Stimulated activated CD8-positive, alpha-beta memory T cell treated with anti-CD3 and anti-CD28 coated beads, Interleukin-7, amount 100 ng/mL, for 48 hours (primary cell): ENCODE results near the gene DCAF12.

Experiments
- DNase-seq, 2 donors: peaks; one replicate each; pipeline ENCODE4 v3.0.0-alpha.2; 2020; ENCODE audit warnings: low read depth in 1 of 2; ENCODE audit errors: extremely low read depth in 1 of 2

DCAF12 gene

DNA sequence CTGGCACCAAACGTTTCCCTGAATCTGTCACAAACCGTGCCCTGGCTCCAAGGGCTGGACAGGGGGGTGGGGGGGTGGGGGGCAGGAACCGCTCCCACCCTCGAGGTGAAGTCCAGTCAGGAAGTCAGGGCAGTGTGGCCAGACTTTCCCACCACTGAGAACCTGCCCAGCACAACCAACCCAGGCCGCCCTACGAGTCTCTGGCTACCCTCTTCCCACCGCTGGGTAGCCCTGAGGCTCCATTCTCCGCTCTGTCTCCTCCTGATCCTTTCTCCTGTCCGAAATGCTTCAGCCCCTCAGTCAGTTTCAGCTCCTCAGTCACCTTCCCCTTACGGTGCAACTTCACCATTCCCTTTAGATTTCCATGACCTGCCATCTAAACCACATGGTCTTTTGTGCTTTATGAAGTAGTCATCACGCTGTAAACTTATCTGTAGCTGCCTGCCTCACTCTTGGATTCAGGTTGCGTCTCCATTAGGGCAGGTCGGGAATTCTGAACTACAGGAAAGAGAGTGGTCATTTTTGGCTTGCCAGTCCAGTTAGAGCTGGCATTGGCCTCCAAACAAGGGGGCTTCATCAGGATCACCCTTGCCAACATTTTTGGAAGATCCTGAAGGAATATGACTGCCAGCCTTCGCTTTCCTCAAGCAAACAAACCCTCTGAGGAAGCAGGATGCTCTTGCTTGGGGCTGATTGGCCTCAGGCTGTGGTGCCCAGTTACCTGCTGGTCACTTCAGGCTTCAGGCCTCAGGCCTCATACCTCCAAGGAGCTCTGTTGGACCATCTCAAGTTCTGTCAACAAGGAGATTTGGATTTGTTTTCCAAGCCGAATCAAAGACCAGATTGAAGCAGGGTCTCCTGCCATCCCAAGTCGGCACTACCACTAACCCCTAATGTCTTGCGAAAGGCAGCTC, 794 bp upstream of the DCAF12 start:
- DNase-seq = no peak

- DNase-seq = no peak
These were observed 754 bp downstream of the DCAF12 start for GRCh38 chr9:34125681-34126206.

GRCh38 chr9:34124926-34125325, 1.6 kb downstream of the DCAF12 start:
- no peak for DNase-seq

GRCh38 chr9:34124099-34124498, 2.4 kb downstream of the DCAF12 start:
- DNase-seq = no peak

DNA sequence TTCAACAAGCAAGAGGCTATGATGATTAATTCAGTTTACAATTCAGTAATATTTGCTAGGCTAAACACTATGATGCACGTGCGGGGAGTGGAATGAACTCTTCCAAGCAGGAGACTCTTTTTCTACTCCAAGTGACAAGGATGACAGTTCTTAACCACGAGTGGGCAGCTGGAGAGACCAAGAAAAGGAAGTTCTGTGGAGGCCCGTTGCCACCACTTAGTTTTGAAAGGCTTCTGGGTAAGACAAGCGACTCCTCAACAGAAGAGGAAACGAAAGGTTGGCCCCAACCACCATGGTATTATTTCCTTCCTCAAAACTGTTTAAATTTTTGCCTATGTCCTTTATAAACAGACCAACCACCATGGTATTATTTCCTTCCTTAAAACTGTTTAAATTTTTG, 2.8 kb downstream of the DCAF12 start:
- DNase-seq = no peak

DNA sequence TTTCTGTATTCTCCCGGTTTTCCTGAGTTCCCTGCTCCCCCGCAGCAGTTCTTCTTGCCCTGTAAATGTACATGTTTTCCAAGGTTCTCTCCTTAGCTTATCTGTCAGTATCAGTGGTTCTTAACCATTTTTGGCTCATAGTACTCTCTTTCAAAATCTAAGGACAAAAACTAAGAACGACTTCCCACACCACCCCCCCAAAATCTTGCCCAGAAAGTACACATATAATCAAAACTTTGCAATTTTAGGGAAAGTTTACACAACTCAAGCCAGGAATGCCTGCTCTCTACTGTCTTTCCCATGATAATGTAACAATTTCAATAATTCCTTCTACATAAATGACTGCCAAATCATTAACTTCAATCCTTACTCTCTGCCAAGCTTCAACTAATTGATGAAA, 4.5 kb downstream of the DCAF12 start:
- no peak for DNase-seq

- no peak for DNase-seq
These were observed 6.8 kb downstream of the DCAF12 start for GRCh38 chr9:34119713-34120112.

DNA sequence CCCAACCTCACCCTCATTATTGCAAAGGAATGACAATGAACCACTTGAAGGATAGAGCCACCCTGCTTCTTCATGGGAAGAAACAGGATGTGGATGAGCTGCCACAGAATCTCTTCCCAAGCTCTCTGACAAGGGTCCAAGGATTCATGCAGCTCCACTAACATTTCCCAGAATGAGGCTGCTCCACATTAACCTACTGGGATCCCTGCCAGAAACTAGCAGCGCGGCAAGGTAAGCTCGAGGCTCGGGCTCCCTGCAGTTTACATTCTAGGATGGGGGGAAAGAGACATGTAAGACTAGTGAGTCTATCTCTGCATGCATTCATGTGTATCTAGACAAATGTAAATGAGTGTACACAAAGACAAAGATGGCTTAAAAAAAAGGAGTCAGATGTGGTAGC, 12.1 kb downstream of the DCAF12 start:
- no peak for DNase-seq

- DNase-seq = no peak
These were observed 20.4 kb downstream of the DCAF12 start for GRCh38 chr9:34106110-34106509.

GRCh38 chr9:34102796-34103195, 23.7 kb downstream of the DCAF12 start:
- no peak for DNase-seq

- no peak for DNase-seq
These were observed 28.2 kb downstream of the DCAF12 start for GRCh38 chr9:34098307-34098706.

GRCh38 chr9:34097865-34098264, 28.6 kb downstream of the DCAF12 start:
- DNase-seq = no peak

DNA sequence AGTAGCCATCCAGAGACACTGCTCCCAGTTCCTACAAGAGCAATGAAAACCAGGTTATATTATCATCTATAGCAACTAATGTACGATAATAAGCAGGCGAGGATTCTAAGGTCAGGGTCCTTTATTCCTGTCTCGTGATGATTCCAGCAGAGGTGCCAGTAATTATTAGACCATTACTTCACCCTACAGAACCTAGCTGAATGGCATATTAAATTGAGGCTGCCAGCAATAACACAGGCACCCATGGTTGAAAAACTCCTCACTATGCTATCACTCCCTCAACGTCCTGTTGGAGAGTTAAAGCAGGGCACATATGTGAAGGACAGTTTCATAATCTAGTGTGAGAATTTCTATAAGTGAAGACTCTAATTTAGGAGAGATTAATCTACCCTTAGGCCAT, 29.7 kb downstream of the DCAF12 start:
- no peak for DNase-seq

DNA sequence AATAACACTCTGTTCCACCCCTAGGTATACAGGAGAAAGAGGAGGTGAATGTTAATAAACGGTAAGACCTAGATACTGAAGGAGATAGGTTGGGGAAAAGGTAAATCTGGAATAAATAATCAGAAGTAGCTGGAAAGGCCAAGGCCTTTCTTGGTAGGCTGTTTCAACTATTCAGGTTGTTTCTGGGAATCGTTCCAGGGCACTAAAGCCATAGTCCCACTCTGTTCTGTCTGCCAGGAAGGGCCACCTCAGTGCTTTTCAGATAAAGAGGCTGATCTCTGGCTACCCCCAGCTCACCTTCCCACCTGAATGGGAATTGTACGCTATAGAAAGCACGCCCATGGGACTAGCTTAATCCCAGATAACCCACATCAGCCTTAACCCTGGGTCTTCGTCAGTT, 32.9 kb downstream of the DCAF12 start:
- no peak for DNase-seq

DNA sequence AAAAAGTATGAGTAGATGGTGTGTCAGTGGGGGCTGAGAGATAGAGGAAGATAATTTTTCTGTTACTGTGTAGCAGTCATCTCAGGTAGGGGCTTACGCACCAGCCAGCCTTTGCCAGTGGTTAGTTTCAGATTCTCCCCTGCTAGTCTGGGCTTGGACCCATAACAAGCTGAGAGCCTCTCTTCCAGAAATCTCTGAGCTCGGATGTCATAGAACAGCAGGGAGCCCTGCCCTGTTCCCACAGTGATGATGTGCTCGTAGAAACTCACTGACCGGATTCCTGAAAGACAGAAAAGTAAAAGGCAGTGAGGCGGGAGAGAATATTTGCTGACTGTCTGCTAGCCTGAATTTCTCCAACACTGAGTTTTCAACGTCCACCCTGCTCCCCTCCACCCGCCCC, 37.2 kb downstream of the DCAF12 start:
- DNase-seq = no peak

- no peak for DNase-seq
These were observed 39.1 kb downstream of the DCAF12 start for GRCh38 chr9:34087370-34087769.

DNA sequence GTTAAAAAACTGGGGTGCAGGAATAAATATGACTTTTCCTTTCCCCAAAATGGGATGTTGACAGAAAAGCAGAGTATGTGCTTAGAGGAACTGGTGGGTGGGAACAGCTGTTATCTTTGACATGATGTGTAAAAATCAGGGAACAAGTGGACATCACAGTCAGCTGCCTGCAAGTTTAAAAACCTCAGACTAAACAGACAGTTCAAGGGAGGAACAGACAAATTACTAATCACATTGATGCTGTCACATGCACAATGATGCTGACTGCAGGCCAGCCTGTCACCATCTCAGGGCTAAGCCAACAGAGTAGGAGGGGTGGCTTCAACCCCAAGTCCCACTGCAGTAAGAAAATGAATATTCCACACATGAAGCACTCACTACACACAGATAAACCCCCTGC, 39.6 kb downstream of the DCAF12 start:
- DNase-seq = no peak

DNA sequence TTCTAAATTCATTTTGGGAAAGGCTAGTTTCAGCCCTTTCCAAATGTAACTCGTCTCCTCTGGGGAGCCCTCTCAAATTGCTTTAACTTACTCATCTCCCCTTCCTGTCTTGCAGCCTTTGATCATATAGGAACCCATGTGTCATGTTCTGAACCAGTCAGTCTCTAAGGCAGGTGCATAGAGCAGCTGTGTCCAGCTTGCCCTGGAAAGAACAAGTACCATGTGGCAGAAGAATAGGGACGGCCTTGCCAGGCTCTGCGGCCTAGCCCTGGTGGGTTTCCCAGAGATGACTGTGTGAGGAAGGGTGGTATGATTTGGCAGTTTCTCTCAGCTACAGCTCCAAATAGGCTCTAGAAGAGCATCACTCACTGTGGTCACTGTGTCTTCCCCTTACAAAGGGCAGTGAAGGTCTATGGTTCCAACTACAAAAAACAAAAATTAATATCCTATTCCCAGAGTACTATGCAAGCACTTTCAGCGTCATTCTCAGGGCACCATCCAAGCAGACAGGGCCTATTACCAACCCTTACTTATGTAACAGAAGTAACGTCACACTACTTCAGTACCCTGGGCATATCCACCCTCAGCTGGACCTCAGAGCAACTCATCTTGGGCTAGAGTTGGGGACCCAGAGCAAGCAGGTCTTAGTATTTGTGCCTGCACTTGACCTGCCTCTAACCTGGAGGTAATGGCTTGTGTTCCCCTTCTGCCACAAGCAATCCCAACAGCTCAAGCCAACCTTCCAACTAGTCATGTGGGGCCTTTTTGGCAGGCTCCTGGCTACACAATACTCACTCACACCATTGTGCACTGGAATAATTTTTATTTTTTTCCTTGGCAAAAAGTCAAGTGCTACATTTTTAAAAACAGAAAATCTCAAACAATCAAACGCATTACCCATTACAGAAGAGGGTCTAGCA, 40.7 kb downstream of the DCAF12 start:
- DNase-seq = no peak

DNA sequence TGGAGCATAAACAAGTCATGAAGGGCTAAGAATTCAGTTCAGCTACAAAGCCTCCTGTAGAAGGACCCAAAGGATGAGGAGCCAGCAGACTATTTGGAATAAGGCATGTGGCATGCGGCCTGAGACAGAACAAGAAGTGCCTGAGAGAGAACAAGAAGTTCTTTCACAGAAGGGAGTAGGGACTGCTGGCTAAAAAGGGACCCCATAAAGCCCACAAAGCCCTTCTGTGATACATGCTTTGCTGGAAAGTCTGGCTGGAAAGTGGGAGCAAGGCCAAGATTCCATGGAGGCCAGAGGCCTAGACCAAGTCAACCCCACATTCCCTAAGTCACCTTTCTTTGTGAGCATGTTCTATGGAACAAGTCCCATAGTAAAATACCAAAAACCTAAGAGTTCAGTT, 41.9 kb downstream of the DCAF12 start:
- DNase-seq = no peak

- no peak for DNase-seq
These were observed 47.3 kb downstream of the DCAF12 start for GRCh38 chr9:34079181-34079580.

- no peak for DNase-seq
These were observed 53.5 kb downstream of the DCAF12 start for GRCh38 chr9:34072868-34073590.
